Measurements from ENCODE around the gene L3HYPDH.

The L3HYPDH gene

DNA sequence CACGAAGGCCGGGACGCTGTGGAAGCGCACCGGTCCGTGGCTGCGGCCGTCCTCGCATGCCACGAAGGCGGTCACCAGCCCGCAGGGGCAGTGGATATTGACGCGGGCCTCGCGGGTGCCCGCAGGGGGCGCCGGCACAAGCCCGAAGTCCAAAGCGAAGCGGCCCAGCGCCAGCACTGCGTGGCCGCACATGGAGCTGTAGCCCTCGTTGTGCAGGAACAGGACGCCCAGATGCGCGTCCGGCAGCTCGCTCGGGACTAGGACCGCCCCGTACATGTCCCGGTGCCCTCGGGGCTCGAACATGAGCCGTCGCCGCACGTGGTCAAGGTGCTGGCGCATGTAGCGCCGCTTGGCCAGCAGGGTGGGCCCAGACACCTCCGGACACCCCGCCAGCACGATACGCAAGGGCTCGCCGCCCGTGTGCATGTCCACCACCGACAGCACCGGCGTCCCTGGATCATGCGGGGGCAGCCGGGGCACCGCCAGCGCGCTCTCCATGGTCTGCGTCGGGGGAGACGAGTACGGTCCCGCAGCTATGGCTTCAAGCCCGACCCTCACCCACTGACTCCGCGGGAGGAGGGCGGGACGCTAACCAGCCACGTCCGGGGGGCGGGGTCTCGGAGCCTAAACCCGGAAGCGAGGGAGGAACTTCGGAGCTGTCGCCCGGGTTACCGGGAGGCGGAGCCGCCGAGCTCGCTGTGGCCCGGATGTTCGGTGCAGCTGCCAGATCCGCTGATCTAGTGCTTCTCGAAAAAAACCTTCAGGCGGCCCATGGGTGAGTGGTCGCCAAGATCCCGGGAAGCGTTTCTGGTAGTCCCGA lies at the start of gene L3HYPDH, which contains the start of gene JKAMP:
TSS of gene L3HYPDH (minus strand) at position 590 of the 820 bp plus-strand sequence. CDS start at position 498, 92 bp downstream.
TSS of gene JKAMP (plus strand) at position 699 of the 820 bp plus-strand sequence. CDS start at position 772, 73 bp downstream.
- peak; percentile 97 for DNase-seq

DNA sequence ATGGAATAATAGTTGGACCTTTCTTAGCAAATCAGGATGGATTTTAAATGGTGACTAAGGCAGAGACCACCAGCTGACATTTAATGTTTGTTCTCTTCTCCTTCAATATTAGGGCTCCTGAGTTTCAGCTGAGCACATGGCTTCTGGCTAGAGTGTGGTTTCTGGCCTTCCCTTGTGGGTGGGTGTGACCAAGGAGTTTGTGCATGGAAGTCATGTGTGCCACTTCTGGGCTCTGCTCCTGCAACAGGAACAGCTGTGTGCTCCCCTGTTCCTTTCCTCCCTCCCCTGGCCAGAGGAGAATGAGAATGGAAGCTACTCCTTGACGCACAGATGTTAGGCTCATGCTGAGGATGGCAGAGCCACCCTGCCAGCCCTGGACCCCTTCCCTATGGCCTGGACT lies 48.2 kb upstream of the L3HYPDH start:
- no peak for DNase-seq

DNA sequence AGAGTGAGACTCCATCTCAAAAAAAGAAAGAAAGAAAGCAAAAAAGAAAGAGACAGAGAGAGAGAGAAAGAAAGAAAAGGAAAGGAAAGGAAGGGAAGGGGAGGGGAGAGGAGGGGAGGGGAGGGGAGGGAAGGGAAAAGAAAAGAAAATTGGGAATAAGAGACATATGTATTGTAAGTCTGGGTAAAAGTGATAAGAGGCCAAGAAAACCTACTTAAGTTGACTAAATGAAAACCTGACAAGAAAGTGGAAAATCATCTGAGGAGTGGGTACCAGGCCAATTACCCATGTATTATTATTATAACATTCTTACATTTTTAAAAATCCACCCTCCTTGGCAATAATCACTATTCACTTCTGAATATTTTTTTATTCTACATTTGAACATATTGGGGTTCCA lies 46.1 kb upstream of the L3HYPDH start:
- no peak for DNase-seq

DNA sequence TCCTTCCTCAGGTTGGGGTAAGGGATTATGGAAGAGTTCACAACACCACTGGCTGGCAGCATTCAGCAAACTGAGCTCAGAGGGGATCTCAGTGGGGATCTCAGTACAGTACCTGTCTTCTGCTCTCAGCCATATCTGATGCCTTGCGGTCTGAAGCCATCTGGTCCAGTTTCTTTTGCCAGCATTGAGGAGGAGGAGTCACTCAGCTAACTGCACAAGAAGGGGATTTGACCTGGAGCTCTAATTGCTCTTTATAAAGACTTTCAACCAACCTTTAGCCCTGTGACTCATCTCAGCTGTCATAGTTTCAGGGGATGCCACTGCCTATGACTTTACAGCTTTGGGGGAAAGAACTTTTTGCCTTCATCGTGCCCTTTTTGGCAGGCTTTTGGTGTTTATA lies 45.0 kb upstream of the L3HYPDH start:
- no peak for DNase-seq

DNA sequence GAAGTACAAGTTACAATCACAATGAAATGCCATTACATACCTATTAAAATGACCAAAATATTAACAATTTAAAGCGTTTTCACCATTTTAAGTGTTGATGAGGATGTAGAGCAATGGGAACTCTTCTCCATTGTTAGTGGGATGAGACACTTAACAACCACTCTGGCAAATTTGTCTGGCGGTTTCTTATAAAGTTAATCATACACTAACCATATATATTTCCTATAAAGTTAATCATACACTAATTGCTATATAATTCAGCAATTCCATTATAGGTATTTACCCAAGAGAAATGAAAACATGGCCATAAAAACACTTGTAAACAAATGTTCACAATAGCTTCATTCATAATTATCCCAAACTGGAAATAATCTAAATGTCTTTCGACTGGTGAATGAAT lies 36.0 kb upstream of the L3HYPDH start:
- no peak for DNase-seq

DNA sequence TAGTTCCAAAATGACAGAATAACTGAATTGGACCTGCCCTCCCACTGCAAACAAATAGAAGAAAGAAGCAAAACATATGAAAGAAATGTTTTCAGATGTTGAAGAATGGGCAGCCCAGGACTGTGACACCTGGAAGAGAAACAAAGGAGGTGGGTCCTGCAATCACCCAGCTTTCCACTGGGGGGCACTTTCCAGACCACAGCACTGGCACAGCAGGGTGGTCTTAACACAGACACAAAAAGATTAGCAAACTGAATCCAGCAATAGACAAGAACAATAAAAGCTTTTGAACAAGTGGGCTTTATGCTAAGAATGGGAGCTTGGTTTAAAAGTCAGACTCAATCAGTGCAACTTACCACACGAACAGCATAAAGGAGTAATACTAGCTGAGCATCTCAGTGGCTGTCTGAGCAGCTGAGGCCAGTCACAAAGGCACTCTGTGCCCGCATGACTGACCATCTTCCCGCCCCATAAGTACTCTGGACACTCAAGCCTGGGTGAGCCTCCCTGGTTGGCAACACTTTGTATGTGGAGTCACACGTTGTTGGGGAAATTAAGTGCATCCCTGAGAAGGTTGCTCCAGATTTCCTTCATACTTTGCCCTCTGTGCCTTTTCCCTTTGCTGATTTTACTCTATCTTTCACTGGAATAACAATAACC lies 27.8 kb upstream of the L3HYPDH start:
- no peak for DNase-seq

DNA sequence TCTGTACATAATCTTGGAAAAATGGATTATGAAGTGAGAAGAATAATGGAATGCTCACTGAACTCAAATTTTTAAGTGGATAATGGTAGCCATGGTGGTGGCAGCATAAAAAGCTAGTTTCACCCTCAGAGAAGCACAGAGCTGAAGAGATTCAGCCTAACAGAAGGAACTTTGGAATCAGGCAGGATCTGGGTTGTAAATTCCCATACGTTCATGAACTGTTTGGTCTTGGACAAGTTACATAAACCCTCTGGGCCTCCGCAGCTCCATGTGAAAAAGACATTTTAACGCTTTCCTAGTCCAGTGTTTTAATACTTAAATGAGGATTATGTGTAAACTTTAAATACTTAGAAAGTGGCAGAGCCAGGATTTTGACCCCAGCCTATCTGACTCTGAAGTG lies 26.8 kb upstream of the L3HYPDH start:
- DNase-seq = no peak

DNA sequence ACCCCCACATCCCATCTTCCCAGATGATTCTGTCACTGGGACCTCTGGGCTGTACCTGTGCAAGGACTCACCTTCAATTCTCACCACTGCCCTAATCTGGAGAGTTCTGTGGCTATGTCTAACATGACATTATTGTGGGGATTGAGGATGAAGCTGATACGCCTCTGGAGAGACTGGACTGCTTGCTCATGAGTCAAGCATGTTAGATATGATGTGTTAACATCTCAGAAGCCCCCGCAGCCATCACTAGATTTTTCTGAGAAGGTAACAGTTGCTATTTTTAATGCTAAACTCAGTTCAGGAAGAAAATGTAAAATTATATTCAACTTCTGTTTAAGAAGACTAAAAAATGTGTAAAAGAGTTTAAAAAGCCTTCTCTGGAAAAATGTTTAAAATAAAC lies 25.8 kb upstream of the L3HYPDH start:
- DNase-seq = peak; percentile 22

DNA sequence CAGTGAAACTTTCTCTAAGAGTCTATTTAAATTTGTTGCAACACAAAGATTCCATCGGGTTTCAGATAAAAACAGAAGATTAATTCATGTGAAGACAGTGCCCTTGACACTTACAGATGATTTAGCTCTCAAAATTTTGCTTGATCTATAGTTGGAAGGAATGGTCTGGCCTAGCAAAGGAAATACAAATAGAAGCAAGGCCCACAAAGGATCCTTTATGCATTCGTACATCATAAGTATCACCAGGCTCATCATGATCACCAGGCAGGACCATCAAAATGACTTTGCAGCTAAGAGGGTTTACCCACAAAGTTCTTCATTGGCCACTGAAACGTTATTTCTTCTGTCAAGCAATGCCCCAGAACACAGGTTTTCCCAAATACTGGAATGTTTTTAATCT lies 24.9 kb upstream of the L3HYPDH start:
- DNase-seq = no peak

DNA sequence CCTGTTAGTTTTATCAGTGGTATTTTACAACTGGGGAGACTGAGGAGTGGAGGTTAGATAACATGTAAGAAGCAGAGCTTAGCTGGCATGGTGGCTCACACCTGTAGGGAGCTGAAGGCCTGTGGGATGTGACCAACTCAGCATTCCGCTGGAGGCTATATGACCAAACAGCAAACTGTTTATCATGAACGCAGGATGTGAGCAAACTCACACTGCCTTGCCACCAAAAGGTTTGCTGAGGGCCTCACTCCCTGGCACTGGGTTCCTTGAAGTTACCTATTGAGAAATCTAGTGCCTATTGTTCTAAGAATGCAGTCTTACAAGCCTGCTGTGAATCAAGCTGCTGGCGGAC lies 23.5 kb upstream of the L3HYPDH start:
- DNase-seq = no peak

DNA sequence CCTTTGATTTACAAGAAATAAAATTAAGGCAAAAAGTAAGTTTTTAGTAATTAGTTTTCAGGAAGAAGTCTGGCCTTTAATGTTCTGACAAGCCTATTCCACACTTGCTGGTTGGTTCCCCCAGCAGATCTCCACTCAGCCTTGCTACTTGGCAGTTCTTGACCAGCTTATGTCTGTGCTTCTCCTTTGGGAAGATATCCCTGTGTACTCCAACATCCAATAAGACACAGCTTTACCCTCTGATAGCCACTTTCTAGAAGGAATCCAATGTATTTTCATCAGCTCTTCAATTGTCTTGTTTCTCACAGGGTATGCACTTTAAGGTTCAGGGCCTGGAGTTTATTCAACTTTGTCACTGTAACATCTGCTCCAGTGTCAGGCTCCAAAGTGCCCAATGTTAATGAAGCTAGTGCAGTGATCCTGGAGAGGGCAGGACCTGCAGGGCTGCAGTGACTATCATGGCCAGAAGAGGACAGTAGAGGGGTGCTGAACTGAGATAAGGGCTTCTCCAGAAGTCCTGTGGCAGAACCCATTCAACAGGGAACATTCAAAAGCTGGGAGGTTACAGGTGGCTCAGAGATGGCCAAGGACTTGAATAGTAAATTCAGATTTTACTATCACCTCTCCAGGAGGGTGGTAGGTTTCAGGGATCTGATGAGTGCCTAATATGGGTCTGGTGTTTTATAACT lies 23.0 kb upstream of the L3HYPDH start:
- DNase-seq = peak; percentile 38

DNA sequence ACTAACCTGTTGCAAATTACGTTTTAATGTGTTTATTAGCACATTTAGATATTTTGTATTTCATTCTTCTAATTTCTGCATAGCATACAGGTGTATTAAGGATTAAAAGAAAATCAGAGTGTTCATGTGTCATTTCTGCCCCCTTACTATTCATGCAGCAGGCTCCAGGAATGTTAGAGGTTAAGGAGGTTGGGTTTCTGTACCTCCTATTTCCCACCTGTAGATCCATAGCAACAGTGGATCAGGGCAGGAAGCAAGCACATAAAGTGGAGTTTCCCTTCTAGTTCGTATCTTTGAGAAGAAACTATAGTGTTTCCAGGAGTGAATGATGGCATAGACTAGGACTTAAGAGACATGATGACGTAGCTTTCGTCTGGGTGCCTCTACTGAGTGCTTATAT lies 19.0 kb upstream of the L3HYPDH start:
- no peak for DNase-seq

DNA sequence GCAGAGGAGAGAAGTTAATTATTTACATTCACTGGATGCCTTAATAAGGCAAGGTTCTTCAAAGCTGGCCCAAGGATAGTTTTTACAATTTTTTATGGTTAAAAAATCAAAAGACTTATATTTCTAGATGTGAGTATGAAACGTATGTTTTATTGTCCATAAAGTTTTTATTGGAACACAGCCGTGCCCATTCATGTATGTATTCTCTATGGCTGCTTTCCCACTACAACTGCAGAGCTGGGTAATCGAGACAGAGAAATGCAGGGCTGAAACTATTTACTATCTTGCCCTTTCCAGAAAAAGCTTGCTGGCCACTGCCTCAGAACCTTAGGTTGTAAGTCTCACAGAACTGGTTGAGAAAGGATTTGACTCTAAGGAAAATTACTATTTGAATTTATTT lies 16.5 kb upstream of the L3HYPDH start:
- no peak for DNase-seq

DNA sequence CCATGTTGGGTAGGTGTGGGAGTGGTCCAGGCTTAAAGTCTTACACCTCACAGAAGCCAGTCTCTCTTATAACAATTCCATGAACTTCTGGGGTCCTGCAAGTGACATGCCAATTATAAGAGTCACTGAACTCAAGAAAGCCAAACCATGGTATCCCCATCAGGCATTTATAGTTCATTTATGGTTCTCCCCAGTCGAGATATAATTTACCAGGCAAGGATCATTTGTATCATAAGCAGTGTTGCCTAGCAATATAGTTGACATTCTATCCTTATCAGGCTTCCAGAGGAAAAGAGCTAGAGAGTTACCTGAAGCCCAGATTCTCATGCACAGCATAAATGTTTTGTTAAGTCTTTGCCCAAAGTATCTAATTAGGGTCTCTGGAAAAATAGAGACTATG lies 8.2 kb upstream of the L3HYPDH start:
- DNase-seq = no peak

DNA sequence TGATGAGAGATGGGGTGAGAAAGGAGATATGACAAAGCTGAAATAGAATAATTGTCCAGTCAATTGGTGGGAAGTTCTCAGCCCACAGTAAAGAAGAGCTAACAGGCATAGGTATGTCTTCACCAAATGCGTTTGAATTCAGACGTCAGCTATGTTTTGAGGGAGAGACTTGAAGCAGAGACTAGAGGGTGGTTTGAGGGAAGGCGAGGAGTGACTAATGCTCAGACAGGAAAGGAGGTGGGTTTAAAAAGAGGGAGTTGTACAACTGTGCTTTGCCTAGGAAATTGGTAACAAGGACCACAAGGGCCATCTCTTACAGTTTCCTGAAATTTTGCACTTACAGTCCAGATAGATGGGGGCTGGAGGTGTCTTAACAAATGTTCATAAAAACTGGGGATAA lies 6.5 kb upstream of the L3HYPDH start:
- no peak for DNase-seq

DNA sequence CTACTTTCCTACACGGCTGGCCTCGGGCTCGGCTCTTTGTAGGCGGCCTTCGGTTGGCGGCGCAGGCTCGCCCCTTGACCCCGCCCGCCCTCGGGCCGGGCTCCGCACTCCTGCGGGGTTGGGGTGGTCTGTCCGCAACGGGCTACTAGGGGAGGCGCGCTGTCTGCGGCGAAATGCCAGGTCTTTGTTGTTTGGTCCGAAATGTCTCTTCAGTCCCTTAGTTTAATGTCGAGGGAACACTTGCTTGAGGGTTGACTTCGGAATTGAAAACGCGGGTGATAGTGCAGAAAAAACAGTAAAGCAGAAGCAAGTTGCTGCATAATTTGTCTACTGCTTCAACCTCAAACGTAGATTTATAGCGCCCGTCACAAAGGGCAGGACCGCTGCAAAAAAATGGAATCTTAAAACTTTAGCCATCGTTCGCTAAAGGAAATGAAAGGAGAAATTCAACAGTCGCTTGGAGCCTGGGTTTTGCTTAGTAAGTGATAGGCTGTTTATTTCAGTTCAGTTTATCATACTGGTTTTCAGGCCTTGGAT lies 499 bp upstream of the L3HYPDH start:
- no peak for DNase-seq

DNA sequence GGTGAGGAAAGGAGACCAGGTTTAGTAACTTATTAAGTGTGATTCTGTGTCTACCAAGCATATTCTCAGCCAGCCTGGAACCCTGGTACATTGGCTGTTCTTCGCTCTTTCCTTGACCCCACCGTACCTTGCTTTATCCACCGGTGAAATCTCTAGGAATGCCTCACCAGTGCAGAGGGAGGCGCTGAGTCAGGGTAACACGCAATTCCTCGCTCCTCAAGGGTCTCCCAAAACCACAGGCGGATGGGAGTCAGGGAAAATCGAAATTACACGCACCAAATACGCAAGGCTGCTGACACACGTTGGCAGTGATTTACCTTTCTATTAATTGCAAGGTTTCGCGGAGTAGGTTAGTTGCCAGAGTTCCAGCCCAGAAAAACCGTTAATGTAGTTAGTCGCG lies 845 bp downstream of the L3HYPDH start:
- DNase-seq = peak; percentile 90

DNA sequence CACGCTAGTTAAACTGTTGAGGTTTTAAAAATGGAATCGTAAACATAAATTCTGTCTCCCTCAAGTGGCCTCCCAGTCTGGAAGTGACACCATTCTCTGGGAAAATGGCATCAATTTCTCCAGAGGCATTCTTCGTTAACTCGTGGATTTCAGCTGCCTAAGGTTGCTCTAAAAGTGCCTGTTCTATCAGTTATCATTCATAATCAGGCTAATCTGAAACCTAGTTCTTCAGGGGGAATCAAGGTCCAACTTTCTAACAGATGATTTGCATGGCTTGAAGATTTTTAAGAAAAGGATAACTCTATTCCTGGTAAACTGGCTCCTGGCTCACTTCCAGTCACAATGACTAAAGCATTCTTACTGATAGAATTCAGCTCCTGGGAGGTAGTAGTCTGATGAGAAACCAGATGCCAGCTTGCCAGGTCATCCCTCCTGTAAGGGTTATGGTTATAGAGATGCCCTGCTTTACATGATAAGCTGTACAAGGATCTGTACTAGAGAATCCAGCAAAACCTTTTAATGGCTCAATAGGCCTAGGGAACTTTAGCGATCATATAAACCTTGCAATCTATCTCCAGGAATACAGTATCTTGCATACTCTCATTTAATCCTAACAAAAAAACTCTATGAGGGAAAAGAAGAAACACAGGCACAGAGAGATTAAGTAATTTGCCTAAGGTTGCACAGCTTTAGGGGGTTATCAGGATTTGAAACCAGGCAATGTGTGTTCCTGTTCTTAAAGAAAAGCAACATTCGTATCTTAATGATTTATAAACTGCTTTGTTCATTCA lies 1.5 kb downstream of the L3HYPDH start:
- peak; percentile 98 for DNase-seq

DNA sequence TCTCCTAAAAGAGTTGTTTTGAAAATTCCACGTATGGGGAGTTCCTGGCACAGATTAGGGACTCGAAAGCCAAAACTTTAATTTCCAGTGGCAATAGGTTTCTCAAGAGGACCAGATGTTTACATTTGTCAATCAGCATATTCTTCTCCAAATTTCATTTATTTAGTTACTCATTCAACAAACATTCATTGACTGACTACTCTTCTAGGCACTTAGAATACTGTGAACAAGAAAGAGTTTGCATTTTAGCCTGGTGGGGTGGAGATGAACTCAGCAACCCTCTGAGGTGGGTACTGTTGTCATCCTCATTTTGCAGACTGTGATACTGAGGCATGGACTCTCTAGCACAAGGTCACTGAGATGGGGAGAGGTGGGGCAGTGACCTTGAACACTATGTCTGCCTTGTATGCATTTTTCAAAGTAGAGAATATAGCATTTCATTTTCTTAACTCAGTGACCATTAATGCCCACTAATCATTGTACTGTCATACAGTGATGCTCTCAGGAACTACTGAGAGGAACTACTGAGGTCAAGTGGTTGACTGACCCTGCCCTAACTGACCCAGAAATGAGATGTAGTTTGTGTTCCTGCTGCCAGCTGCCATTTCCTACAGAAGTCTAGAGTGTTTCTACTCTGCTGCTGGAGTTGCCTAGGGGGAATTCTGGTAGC lies 2.2 kb downstream of the L3HYPDH start:
- DNase-seq = peak; percentile 81

DNA sequence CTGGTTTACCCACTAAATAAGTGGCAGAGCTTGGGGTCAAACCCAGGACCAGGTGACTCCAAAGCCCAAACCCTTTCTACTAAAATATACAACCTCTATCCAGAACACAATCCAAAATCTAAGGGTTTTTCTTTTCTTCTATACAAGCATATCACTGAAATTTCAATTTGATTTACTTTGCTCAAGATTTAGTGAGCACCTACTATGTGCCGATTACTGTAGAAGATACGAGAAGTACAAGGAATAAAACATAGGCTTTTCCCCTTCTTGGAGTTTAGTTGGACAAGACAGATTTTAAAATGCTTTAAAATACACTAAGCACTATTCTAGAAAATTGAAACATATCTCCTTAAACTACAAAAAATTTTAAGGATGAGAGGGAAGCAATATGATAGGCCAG lies 2.8 kb downstream of the L3HYPDH start:
- no peak for DNase-seq

DNA sequence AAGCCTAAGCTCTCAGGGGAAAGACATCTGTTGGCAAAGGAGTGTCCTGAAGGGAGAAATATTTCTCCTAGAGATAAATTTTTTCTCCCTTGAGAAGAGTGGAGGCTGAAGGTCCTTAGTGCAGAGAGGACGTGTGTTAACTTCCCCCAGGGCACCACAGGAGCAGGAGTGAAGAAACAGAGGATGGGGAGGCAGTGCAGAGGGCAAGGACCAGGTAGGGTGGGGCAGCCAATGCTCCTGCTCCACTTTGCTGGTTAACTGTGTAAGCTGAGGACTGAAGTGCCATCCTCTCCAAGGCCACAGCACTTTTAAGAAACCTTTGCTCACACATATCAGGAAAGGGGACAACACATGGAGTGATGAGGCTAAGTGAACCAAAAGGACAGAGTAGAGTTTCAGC lies 4.0 kb downstream of the L3HYPDH start:
- no peak for DNase-seq

DNA sequence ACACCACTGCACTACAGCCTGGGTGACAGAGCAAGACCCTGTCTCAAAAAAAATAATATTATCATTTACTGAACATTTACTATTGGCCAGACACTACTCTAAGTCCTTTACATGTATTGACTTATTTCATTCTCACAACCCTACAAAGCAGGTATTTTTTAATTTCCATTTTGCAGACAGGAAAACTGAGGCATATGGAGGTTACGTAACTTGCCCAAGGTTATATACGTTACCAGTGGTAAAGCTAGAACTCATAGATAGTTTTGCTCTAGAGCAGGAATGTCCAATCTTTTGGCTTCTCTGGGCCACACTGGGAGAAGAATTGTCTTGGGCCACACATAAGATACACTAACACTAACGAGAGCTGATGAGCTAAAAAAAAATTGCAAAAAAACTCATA lies 5.7 kb downstream of the L3HYPDH start:
- no peak for DNase-seq

Measured in fibroblast of skin of right biceps (primary cell).